Ascending aorta (tissue), 2 donors: ENCODE results near the gene CACNG7. TPM values are rescaled to one million over a fixed set of nuclear protein-coding genes. Genes with fewer than 3 reads are reported as not detected.

Experiments
- DNase-seq, 2 donors: peaks; one replicate each; pipeline ENCODE4 v3.0.0-alpha.2; 2019; ENCODE audit warnings: low spot score in 2 of 2
- H3K27ac ChIP-seq, 2 donors: fragments of 200-600 bp; sonication (generic); one replicate each; pipeline ENCODE4 v1.5.1; 2016 to 2017; ENCODE audit warnings: mild to moderate bottlenecking in 1 of 2
- H3K27me3 ChIP-seq: fragments of 200-600 bp; sonication (generic); one replicate; pipeline ENCODE4 v1.5.1; 2017
- H3K36me3 ChIP-seq, 2 donors: fragments of 200-600 bp; sonication (generic); one replicate each; pipeline ENCODE4 v1.5.1; 2016
- H3K4me1 ChIP-seq, 2 donors: fragments of 200-600 bp; sonication (generic); one replicate each; pipeline ENCODE4 v1.5.1; 2016 to 2017; ENCODE audit warnings: mild to moderate bottlenecking in 1 of 2
- H3K4me3 ChIP-seq, 2 donors: fragments of 200-600 bp; sonication (generic); one replicate each; pipeline ENCODE4 v1.5.1; 2016 to 2017; ENCODE audit warnings: mild to moderate bottlenecking in 1 of 2
- H3K9me3 ChIP-seq, 2 donors: fragments of 200-600 bp; sonication (generic); one replicate each; pipeline ENCODE4 v1.5.1; 2016
- CTCF ChIP-seq, 3 experiments: fragments of 200-600 bp in 2 of 3; fragments of 450-650 bp in 1 of 3; sonication (generic) in 2 of 3; IDR thresholded peaks; one replicate each; pipeline ENCODE4 v1.5.1; 2016 to 2019; ENCODE audit warnings: antibody characterized with exemption in 3 of 3, mild to moderate bottlenecking in 1 of 3, moderate library complexity in 1 of 3
- intact Hi-C: fragments of 100-400 bp; cut with DNase I; formaldehyde crosslinking; loops from one replicate; pipeline ENCODE4 v1.15.1; 2023
- total RNA-seq: library from RNA; depleted of rRNA; stranded (reverse); fragments of >200 nt; gene quantifications from one replicate; pipeline ENCODE4 v1.1.0, GENCODE V29; 2016

Gene CACNG7
- total RNA-seq, 1 donor from 2014 or later, result not detected

GRCh38 chr19:53898166-53898565 lies 10.9 kb upstream of the CACNG7 start:
- H3K27me3 ChIP-seq, result no peaks in the 10 kb centered on the region
- no peak for DNase-seq
- no peak overlapping the region for H3K4me3 ChIP-seq
- H3K27ac ChIP-seq, result no peak overlapping the region
- no peak for TF ChIP-seq CTCF (IDR thresholded peaks at IDR 0.05)
- H3K4me1 ChIP-seq, result no peaks in the 10 kb centered on the region
- H3K9me3 ChIP-seq, result no peaks in the 10 kb centered on the region
- intact Hi-C loops, result no loop called here
- H3K36me3 ChIP-seq, result no peaks in the 10 kb centered on the region

- Histone ChIP-seq H3K27ac (no peak overlapping the region), H3K4me3 (no peak overlapping the region), H3K27me3 (no peaks in the 10 kb centered on the region), H3K9me3 (no peaks in the 10 kb centered on the region), H3K4me1 (no peaks in the 10 kb centered on the region), H3K36me3 (no peaks in the 10 kb centered on the region)
- no peak for DNase-seq
- intact Hi-C loops, result no loop called here
- TF ChIP-seq CTCF (IDR thresholded peaks at IDR 0.05), result no peak
Observed at GRCh38 chr19:53898636-53899341, 10.3 kb upstream of the CACNG7 start.

- intact Hi-C loops, result no loop called here
- no peak overlapping the region for H3K27ac ChIP-seq
- H3K36me3 ChIP-seq, result no peaks in the 10 kb centered on the region
- no peak for DNase-seq
- no peaks in the 10 kb centered on the region for H3K4me1 ChIP-seq
- no peak for TF ChIP-seq CTCF (IDR thresholded peaks at IDR 0.05)
- H3K9me3 ChIP-seq, result no peaks in the 10 kb centered on the region
- no peaks in the 10 kb centered on the region for H3K27me3 ChIP-seq
- H3K4me3 ChIP-seq, result no peak overlapping the region
Observed at GRCh38 chr19:53900191-53900860, 8.8 kb upstream of the CACNG7 start.

- Histone ChIP-seq H3K9me3 (no peaks in the 10 kb centered on the region), H3K4me1 (no peaks in the 10 kb centered on the region), H3K27ac (no peak overlapping the region), H3K36me3 (no peaks in the 10 kb centered on the region), H3K4me3 (no peak overlapping the region), H3K27me3 (no peaks in the 10 kb centered on the region)
- no peak for TF ChIP-seq CTCF (IDR thresholded peaks at IDR 0.05)
- intact Hi-C loops, result no loop called here
- DNase-seq, result no peak
Observed at GRCh38 chr19:53903055-53903680, 5.9 kb upstream of the CACNG7 start.

- intact Hi-C loops, result no loop called here
- Histone ChIP-seq H3K4me1 (peaks cover 0 to 3% of the 10 kb centered on the region in 2 donors), H3K27ac (no peak overlapping the region), H3K36me3 (no peaks in the 10 kb centered on the region), H3K9me3 (no peaks in the 10 kb centered on the region), H3K4me3 (no peak overlapping the region), H3K27me3 (peaks cover 5% of the 10 kb centered on the region)
- DNase-seq, result no peak
- no peak for TF ChIP-seq CTCF (IDR thresholded peaks at IDR 0.05)
Observed at GRCh38 chr19:53904909-53905308, 4.2 kb upstream of the CACNG7 start.
